Measurements from ENCODE around the gene NCK2. TPM values are rescaled to one million over a fixed set of nuclear protein-coding genes. Genes with fewer than 3 reads are reported as not detected.

Gene NCK2
- total RNA-seq, 4 donors from 2014 or later: 32.6 to 43.7 (median 38.7) TPM

DNA sequence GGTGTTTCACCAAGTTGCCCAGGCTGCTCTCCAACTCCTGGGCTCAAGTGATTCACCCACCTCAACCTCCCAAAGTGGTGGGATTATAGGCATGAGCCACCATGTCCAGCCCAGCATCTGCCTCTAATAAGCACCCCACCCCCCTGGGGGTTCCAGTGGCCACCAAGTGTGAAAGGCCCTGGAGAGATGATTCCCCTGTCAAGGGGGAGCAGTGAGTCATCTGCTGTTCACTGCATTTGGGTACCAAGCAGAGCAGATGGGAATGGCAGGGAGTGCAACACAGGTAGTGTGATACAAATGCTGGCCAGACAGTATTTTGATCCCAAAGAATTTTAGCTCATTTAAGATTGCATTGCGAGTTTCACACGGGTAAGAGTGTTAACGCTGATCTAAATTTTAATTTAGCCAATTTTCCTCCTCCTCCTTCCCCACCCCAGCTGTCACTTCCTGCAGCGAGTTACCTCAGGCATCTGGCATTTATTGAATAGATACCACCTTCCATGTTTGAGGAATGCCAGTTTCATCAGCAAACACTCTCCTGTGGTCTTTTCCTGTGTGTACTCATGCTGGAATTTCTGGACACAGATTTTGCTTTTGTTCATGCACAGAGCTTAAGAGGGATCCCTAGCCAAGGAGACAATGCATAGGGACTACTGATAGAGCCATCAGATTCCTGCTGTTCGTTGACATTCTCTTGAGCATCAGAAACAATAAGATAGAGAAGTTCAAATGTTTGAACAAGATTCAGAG lies 32.4 kb upstream of the NCK2 start:
- TF ChIP-seq, protein P1, sequence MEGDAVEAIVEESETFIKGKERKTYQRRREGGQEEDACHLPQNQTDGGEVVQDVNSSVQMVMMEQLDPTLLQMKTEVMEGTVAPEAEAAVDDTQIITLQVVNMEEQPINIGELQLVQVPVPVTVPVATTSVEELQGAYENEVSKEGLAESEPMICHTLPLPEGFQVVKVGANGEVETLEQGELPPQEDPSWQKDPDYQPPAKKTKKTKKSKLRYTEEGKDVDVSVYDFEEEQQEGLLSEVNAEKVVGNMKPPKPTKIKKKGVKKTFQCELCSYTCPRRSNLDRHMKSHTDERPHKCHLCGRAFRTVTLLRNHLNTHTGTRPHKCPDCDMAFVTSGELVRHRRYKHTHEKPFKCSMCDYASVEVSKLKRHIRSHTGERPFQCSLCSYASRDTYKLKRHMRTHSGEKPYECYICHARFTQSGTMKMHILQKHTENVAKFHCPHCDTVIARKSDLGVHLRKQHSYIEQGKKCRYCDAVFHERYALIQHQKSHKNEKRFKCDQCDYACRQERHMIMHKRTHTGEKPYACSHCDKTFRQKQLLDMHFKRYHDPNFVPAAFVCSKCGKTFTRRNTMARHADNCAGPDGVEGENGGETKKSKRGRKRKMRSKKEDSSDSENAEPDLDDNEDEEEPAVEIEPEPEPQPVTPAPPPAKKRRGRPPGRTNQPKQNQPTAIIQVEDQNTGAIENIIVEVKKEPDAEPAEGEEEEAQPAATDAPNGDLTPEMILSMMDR (IDR thresholded peaks at IDR 0.05): no peak
- ATAC-seq (ENCODE audit: low FRiP score) (no peak), DNase-seq (ENCODE audit: low spot score) (no peak)

DNA sequence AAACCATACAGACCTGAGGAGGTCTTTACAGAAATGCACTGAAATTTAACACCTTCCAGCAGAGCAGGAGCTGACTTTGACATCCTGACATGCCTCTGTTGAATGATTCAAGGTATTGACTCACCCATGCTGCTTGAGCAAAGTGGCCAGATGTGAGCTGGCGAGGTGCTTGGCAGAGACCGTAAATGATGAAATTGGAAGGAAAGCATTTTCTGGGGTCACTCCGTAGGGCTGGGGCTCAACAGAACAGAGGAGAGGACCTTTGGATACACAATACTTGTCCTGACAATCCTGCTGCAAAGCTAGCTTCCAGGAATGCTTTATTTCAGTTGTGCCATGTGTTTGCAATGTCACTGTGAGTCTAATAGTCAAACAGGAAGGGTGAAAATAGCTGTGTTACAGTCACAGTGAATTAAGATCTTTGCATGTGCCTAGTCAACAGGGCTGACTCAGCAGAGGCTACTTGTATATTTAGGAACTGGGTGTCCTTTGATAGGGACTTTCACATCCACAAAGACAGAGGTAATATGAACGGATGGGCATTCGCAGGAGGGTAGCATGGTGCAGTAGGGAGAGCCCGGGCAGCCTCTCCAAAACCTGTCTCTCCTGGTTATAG lies 31.6 kb upstream of the NCK2 start:
- no peak for DNase-seq (ENCODE audit: low spot score)
- ATAC-seq (ENCODE audit: low FRiP score): no peak
- TF ChIP-seq, protein P1 (IDR thresholded peaks at IDR 0.05): no peak

DNA sequence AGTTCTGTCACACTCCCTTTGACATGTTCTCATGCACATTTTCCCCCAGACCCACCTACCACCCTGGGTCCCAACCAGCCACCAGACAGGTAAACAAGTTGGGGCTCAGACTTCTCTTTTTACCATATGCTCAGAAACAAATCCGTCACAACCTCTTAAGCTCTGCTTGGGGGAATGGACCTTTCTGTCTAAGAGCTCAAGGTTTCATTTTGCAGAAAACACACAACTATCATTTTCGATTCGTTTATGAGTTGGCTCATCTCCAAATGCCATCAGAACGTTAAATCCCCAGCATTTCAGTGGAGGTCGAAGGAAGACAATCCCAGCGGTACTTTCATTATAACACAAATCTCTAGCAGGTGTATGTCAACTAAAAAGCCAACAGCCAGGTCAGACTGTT lies 30.6 kb upstream of the NCK2 start:
- ATAC-seq (ENCODE audit: low FRiP score) (no peak), DNase-seq (ENCODE audit: low spot score) (no peak)
- TF ChIP-seq, protein P1 (IDR thresholded peaks at IDR 0.05): no peak

DNA sequence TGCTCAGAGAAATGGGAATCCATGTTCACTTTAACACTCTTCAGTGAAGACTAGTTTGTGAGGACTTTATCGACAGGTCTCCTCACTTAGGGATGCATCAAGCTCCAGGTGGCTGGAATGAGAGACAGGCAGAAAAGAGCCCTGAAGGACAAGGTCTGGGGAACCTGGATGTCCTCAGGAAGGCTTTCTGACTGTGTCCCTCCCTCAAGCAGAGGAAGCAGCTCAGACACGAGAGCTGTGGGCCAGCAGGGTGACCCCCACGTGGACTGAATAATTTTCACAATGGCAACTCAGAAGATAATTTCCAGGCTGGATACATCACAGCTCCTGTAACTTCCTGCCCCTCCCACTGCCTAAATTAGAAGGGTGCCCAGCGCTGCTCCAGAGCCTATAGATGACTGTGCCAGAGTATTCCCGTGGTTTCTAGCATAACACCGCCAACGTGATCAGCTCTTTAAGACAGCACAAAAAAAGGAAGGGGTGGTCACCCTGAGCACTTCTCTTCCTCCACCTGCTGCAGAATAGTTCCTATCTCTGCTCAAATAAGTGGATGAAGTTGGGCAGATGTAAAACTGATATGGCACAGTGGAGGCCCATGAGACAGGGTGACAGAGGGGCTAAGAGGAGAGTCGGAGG lies 25.7 kb upstream of the NCK2 start:
- ATAC-seq (ENCODE audit: low FRiP score): no peak
- TF ChIP-seq, protein P1 (IDR thresholded peaks at IDR 0.05): no peak
- no peak for DNase-seq (ENCODE audit: low spot score)

DNA sequence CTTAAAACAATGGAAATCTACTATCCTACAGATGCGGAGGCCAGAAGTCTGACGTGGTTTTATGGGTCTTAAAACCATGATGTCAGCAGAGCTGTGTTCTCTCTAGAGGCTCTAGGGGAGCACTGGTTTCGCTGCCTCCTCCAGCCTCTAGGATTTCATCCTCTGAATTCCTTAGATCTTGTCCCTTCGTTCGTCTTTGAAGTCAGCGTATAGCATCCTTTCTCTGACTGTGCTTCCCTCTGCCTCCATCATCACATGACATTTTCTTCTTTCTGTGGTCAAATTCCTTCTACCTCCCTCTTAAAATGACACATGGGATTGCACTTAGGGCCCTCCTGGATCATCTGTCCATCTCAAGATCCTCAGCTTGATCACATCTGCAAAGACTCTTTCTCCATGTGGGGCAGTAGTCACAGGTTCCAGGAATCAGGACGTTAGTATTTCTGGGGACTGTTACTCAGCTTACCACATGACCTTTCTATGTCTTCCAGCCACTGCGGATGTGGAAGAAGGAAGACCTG lies 22.7 kb upstream of the NCK2 start:
- ATAC-seq (ENCODE audit: low FRiP score): no peak
- TF ChIP-seq, protein P1 (IDR thresholded peaks at IDR 0.05): no peak
- no peak for DNase-seq (ENCODE audit: low spot score)

DNA sequence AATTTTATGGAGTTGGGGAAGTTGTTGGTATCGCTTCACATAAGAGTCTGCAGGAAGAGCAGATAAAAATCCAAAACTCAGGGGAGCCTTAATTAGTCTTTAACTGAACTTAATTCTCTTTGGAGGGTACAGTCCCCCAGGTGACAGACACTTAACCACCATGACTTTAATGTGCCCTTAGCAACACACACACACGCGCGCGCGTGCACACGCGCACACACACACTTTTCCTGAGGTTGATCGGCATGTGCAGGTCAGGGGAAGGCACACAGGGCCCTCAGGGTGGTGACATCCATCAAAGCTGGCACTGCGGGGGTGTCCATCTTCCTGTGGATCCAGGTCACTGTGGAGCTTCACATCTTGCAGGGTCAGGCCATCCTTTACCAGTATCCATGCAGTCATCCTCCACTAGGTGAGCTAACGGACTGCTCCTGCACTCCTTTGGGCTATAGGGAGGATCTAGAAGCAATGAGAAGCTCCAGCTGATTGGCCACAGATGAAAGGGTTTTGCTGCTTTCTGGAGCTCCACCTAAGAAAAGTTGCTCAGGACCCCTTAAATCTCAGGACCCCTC lies 21.9 kb upstream of the NCK2 start:
- DNase-seq (ENCODE audit: low spot score): no peak
- TF ChIP-seq, protein P1 (IDR thresholded peaks at IDR 0.05): no peak
- no peak for ATAC-seq (ENCODE audit: low FRiP score)
